GM12878 (cell line): ENCODE data around the gene GABPA.

ENCODE experiments used
- MYC ChIP-seq: IDR thresholded peaks from 2 replicates; pipeline ENCODE4 v1.6.1; 2011; ENCODE audit warnings: mild to moderate bottlenecking, low read length, moderate library complexity, inconsistent platforms; ENCODE audit not compliant: insufficient read depth, insufficient replicate concordance, insufficient read length, severe bottlenecking
- POLR2A ChIP-seq: IDR thresholded peaks from 2 replicates; pipeline ENCODE4 v1.6.1; 2011; ENCODE audit warnings: low read depth, mild to moderate bottlenecking, low read length
- TF ChIP-seq, protein P1 (sequence below): fragments of 450-650 bp; formaldehyde crosslinking; IDR thresholded peaks from 2 replicates; pipeline ENCODE4 v1.4.0; 2020; ENCODE audit warnings: mild to moderate bottlenecking, moderate library complexity
- TF ChIP-seq, protein P2 (sequence below), 3 experiments: IDR thresholded peaks in 2 of 3; conservative IDR thresholded peaks in 1 of 3; 2 replicates each; pipeline ENCODE4 v1.5.1; 2011; ENCODE audit warnings: low read depth in 3 of 3, low read length in 3 of 3, mild to moderate bottlenecking in 3 of 3, control low read depth in 2 of 3, moderate library complexity in 2 of 3, inconsistent platforms in 1 of 3, mixed read lengths in 1 of 3; ENCODE audit not compliant: control insufficient read depth in 2 of 3, insufficient read depth in 1 of 3; ENCODE audit errors: extremely low read depth in 1 of 3

DNA sequence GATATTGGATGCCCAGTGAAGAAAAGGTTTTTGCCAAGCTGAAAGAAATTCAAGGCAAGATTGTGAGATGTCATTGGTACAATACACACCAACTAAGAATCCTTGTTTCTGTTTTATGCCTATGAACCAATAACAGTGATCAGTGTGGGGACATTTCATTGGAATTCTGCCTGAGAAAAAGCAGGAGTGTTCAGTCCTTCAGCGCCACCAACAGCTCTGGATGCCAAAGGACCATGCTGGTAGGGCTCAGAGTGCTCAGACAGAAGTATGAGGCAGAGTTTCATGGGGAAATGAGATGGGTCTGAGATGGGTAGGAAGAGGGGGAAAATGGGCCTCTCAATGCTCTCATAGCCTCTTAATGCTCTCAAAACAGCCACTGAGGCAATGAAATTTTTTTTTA lies 56.5 kb downstream of the GABPA start:
- TF ChIP-seq, protein P1, sequence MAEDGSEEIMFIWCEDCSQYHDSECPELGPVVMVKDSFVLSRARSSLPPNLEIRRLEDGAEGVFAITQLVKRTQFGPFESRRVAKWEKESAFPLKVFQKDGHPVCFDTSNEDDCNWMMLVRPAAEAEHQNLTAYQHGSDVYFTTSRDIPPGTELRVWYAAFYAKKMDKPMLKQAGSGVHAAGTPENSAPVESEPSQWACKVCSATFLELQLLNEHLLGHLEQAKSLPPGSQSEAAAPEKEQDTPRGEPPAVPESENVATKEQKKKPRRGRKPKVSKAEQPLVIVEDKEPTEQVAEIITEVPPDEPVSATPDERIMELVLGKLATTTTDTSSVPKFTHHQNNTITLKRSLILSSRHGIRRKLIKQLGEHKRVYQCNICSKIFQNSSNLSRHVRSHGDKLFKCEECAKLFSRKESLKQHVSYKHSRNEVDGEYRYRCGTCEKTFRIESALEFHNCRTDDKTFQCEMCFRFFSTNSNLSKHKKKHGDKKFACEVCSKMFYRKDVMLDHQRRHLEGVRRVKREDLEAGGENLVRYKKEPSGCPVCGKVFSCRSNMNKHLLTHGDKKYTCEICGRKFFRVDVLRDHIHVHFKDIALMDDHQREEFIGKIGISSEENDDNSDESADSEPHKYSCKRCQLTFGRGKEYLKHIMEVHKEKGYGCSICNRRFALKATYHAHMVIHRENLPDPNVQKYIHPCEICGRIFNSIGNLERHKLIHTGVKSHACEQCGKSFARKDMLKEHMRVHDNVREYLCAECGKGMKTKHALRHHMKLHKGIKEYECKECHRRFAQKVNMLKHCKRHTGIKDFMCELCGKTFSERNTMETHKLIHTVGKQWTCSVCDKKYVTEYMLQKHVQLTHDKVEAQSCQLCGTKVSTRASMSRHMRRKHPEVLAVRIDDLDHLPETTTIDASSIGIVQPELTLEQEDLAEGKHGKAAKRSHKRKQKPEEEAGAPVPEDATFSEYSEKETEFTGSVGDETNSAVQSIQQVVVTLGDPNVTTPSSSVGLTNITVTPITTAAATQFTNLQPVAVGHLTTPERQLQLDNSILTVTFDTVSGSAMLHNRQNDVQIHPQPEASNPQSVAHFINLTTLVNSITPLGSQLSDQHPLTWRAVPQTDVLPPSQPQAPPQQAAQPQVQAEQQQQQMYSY (CRISPR knock-in tag): no peak
- TF ChIP-seq MYC (no peak), POLR2A (no peak)
- TF ChIP-seq, protein P2, sequence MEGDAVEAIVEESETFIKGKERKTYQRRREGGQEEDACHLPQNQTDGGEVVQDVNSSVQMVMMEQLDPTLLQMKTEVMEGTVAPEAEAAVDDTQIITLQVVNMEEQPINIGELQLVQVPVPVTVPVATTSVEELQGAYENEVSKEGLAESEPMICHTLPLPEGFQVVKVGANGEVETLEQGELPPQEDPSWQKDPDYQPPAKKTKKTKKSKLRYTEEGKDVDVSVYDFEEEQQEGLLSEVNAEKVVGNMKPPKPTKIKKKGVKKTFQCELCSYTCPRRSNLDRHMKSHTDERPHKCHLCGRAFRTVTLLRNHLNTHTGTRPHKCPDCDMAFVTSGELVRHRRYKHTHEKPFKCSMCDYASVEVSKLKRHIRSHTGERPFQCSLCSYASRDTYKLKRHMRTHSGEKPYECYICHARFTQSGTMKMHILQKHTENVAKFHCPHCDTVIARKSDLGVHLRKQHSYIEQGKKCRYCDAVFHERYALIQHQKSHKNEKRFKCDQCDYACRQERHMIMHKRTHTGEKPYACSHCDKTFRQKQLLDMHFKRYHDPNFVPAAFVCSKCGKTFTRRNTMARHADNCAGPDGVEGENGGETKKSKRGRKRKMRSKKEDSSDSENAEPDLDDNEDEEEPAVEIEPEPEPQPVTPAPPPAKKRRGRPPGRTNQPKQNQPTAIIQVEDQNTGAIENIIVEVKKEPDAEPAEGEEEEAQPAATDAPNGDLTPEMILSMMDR (IDR thresholded peaks at IDR 0.05 in 2 of 3, conservative IDR thresholded peaks at IDR 0.05 in 1 of 3; ENCODE audit: control insufficient read depth in 2 of 3, extremely low read depth in 1 of 3, insufficient read depth in 1 of 3, low read depth in 3 of 3, low read length in 3 of 3): no peak
